GM21576 (cell line): Measurements from ENCODE around the gene FRA10AC1.
"Not testable (repeated sequence)": the region's sequence is repeated elsewhere in the genome, so short reads cannot be mapped to it uniquely, and the experiment has no call there.

Experiments
- ATAC-seq: cut with Tn5 transposase; IDR thresholded peaks from one replicate; pipeline ENCODE4 v1.9.1; 2021; ENCODE audit warnings: mild to moderate bottlenecking, moderate library complexity; ENCODE audit not compliant: unreplicated experiment

The FRA10AC1 gene

GRCh38 chr10:93703841-93704240, 1.4 kb upstream of the FRA10AC1 start:
- no peak for ATAC-seq

- ATAC-seq = no peak
Measured at GRCh38 chr10:93703066-93703465, 674 bp upstream of the FRA10AC1 start.

DNA sequence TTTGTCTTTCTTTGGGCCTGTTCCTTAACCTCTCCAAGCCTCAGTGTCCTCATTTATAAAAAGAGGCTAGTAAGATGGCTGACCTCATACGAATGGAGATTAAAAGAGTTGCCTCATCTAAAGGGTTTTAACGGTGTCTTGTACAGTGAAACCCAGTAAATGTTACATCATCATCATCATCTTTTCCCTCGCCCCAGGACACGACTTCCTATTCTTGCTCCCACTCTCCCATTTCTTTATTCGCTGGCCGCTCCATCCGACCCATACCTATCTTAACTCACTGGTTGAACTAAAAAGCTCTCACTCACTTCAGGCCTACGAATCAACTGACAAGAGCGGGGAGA, 554 bp downstream of the FRA10AC1 start:
- peak; percentile 5 for ATAC-seq

GRCh38 chr10:93697207-93697606, 5.2 kb downstream of the FRA10AC1 start:
- no peak for ATAC-seq

DNA sequence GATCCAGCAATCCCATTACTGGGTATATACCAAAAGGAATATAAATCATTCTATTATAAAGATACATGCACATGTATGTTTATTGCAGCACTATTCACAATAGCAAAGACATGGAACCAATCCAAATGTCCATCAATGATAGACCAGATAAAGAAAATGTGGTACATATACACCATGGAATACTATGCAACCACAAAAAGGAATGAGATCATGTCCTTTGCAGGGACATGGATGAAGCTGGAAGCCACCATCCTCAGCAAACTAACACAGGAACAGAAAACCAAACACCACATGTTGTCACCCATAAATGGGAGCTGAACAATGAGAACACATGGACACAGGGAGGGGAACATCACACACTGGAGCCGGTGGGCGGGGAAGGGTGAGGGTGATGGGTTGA, 5.8 kb downstream of the FRA10AC1 start:
- not testable (repeated sequence) for ATAC-seq

GRCh38 chr10:93695740-93696139, 6.7 kb downstream of the FRA10AC1 start:
- no peak for ATAC-seq

DNA sequence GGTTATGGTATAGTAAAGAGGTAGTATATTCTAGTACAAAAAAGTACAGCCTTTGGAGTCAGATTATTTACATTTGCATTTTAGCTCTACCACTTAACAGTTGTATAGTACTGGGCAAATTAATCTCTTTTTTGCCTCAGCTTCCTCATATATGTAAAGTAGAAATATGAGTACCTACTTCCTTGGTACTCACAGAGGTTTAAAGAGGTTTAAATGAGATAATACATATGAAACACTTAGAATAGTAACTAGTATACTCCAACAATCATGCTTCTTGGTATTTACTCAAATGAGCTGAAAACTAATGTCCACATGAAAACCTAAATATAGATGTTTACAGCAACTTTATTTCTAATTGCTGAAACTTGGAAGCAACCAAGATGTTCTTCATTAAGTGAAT, 14.7 kb downstream of the FRA10AC1 start:
- no peak for ATAC-seq

GRCh38 chr10:93680412-93681047, 21.9 kb downstream of the FRA10AC1 start:
- ATAC-seq = no peak

DNA sequence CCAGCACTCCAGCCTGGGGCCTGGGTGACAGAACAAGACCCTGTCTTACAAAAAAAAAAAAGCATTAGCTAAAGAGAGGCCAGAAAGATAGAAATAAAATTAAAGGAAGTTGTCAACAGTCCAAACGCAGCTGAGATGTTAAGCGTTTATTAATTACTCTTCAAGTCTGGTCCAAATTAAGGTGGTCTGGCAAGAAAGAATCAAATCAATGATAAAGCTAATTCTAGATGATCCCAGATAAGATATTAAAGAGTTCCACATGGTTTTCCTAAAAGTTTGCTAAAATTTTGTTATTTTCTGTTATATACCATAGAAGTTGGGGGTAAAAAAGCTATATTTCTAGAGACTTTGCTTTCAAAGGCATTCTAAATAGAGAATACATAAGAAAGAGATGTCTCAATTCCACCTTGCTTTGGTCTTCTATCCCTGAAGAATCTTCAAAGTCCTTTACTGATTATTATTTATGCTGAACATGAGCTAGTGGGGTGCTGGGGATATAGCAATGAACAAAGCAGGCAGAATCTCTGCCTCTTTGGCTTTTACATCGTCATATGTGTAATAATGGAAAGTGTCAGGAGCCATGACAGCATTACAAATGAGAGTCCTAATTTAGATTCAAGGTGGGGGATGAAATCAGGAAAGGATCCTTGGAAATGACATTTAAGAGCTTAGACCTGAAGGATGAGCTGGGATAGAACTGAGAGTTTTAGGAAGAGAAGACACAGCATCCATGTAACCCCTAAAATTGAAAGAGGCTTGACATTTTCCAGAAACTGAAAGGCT, 23.4 kb downstream of the FRA10AC1 start:
- ATAC-seq = no peak

DNA sequence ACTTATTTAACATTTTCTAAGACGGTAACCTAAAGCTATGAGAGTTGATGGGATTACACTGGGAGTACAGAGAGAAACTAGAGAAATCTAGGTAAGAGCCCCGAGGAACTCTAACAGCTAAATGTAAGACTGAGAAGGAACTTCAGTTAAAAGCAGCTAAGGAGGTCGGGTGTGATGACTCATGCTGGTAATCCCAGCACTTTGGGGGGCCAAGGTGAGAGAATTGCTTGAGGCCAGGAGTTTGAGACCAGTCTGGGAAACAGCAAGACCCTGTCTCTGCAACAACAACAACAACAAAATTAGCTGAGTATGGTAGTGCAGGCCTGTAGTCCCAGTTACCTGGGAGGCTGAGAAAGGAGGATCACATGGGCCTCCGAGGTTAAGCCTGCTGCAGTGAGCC, 24.0 kb downstream of the FRA10AC1 start:
- no peak for ATAC-seq

- ATAC-seq = no peak
Measured at GRCh38 chr10:93673791-93674190, 28.6 kb downstream of the FRA10AC1 start.

GRCh38 chr10:93672890-93673289, 29.5 kb downstream of the FRA10AC1 start:
- ATAC-seq = no peak

DNA sequence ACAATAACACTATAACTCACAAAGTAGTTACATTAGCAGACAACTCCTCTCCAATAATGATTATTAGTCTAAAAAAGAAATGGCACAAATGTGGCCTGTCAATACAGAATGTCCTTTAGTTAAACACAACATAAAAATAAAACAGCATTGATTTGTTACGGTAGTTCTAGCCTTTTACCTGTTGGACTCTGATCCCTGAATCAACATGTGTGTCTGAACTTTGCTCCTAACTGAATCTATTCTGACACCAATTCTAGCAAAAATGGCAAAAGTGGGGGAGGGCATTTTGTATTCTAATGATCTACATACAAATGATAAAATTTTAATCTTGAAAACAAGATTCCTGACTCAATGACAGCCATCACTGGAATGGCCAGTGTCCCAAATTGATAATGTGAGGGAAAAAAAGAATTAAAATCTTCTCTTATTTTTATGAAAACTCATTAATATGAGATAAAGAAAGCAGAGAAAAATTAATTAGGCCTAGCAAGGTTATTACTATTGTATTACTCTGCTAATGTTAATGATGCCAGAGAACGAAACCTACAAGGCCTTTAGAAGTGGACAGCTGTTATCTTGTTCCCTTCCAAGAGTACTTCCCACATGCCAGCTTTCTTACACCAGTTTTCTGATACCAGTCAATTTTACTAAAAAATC, 30.2 kb downstream of the FRA10AC1 start:
- no peak for ATAC-seq

DNA sequence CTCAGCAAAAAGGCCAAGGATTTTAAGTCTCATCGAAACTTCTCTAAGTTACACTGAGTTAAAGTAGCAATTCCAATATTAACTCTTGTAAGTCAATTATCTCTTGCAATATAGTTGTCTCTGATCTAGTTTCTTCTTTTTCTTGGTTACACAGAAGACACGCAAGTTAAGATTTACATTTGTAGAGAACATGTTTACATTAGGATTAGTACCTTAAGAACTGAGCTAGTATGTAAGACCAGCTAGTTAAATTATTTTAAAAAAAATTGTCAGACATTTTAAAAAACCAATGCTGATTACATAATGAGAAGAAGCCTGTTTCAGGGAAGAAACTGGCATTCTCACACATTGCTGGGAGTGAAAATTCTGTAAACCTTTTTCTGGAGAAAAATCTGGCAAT, 31.4 kb downstream of the FRA10AC1 start:
- ATAC-seq = no peak

GRCh38 chr10:93670372-93670771, 32.0 kb downstream of the FRA10AC1 start:
- no peak for ATAC-seq

DNA sequence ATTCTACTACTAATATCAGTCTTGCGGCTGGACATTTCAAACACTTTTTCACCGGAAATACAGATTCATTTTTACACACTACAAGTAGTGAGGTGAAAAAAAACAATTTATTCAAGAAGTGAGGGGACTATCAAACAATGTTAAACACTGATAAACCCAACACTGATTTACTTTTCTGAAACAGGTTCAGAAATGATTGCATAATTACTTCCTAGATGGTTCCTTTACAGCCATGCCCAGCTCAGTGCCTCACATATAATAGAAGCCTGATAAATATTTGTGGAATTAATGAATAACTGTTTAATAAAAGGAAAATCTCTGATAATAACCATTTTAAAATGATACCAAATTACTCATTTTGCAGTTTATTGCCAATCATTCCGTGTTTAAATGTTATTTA, 34.6 kb downstream of the FRA10AC1 start:
- ATAC-seq = no peak

- no peak for ATAC-seq
Measured at GRCh38 chr10:93666030-93666429, 36.4 kb downstream of the FRA10AC1 start.

- ATAC-seq = no peak
Measured at GRCh38 chr10:93657757-93658156, 44.6 kb downstream of the FRA10AC1 start.

DNA sequence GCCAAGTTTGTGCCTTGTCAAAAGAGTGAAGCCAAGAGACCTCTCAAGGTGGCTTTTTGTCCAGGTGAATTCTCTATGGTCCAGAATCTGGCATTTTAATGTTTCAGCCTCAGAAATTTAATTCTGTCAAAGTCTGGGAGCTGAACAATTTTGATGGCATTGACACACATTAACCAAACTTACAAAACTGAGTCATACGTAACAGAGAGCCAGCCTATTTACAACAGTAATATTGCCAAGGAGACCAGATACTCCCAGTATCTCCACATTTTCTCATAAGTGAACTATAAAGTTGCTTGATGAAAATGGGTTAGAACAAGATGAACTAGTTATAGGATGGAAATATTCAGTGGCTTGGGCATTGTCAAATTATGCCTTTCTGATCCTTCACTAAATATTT, 46.2 kb downstream of the FRA10AC1 start:
- no peak for ATAC-seq

- no peak for ATAC-seq
Measured at GRCh38 chr10:93654201-93654600, 48.2 kb downstream of the FRA10AC1 start.

GRCh38 chr10:93652857-93653256, 49.5 kb downstream of the FRA10AC1 start:
- ATAC-seq = no peak

DNA sequence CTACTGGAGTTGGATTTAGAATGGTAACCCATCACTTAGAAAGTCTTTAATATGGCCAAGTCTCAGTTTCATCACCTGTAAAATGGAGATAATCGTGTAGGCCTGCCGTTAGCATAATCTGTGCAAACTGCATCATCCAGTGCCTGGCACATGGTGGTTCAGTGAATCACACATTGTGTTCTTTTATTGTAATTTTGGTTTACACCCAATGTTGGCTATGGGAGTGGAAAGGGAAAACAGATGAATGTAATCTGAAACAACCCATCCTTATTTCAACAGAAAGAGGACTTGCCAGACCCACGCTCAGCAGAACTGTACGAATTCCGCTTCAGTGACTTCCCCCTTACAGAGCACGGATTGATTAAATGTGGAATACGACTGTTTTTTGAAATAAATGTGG, 62.6 kb downstream of the FRA10AC1 start:
- ATAC-seq = no peak
